Measurements from ENCODE around the gene MELK.
"Not testable (repeated sequence)": the region's sequence is repeated elsewhere in the genome, so short reads cannot be mapped to it uniquely, and the experiment has no call there.

MELK gene

DNA sequence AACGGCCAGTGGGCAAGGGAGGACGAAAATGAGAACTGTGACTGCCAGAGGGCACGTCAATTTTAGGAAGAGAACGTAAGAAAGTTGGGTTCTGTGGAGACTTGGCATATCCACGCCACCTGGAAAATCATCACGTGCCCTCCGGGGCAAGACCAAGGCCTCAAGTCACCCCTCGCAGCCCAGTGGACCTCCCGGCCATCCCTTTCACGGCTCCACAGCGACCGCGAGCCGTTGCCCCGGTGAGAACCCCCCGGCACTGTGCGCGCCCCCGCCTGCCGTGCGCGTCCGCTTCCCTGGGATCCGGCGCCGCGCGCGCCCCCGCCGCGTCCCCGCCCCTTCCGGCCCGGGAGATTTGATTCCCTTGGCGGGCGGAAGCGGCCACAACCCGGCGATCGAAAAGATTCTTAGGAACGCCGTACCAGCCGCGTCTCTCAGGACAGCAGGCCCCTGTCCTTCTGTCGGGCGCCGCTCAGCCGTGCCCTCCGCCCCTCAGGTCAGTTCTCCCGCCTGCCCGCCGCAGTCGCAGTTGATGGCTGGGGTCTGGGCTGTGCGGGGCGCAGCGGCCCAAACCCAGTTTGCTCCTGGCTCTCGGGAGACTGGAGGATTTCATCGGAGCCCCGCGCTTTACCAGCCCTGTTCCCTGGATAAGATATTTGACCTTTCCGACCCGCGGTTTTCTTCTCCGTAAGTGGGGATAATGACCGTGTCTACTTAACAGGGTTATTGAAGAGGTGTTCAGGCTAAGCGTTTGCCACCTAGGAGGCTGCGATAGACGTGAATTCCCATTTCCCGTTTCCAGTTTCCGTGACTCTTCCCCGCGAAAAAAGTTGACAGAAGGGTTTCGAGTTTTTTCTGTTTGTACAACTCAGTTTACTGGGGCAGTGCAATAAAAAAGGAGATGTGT, at the start of gene MELK:
Gene MELK, plus strand, starts transcription at position 381 of the 904 bp plus-strand sequence. CDS start 8,787 bp downstream, outside the sequence.
- Mint-ChIP-seq H3K4me3 (peak within 1 kb of the TSS; percentile 89 to 97 (median 97)), H3K27me3 (ENCODE audit: low read depth) (no peaks in the 10 kb centered on the region), H3K4me1 (peaks cover 14% of the 10 kb centered on the region), H3K27ac (peak within 1 kb of the TSS; percentile 68 to 90 (median 82)), H3K9me3 (no peaks in the 10 kb centered on the region), H3K36me3 (ENCODE audit: low read depth) (no peaks in the 10 kb centered on the region)
- TF ChIP-seq, protein P1, sequence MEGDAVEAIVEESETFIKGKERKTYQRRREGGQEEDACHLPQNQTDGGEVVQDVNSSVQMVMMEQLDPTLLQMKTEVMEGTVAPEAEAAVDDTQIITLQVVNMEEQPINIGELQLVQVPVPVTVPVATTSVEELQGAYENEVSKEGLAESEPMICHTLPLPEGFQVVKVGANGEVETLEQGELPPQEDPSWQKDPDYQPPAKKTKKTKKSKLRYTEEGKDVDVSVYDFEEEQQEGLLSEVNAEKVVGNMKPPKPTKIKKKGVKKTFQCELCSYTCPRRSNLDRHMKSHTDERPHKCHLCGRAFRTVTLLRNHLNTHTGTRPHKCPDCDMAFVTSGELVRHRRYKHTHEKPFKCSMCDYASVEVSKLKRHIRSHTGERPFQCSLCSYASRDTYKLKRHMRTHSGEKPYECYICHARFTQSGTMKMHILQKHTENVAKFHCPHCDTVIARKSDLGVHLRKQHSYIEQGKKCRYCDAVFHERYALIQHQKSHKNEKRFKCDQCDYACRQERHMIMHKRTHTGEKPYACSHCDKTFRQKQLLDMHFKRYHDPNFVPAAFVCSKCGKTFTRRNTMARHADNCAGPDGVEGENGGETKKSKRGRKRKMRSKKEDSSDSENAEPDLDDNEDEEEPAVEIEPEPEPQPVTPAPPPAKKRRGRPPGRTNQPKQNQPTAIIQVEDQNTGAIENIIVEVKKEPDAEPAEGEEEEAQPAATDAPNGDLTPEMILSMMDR (IDR thresholded peaks at IDR 0.05; ENCODE audit: unreplicated experiment in 3 of 3): no peak

DNA sequence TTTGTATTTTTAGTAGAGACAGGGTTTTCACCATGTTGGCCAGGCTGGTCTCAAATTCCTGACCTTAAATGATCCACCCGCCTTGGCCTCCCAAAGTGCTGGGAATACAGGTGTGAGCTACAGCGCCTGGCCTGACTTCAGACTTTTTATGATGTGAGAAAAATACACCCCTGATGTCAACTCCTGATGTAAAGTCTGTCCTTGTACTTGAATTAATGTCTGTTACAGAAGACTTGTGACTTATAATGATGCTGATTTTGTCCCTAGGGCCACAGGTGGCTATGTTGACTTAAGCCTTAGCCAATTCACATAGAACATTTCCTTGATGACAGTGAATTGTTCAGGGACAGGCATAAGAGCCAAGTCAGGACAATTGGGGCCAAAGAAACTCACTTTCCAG, 42.5 kb upstream of the MELK start:
- no peaks in the 10 kb centered on the region for H3K4me1 Mint-ChIP-seq
- TF ChIP-seq, protein P1 (IDR thresholded peaks at IDR 0.05; ENCODE audit: unreplicated experiment in 3 of 3): no peak
- peaks cover 16% of the 10 kb centered on the region for H3K27me3 Mint-ChIP-seq (ENCODE audit: low read depth)
- H3K27ac Mint-ChIP-seq: no peak overlapping the region
- no peaks in the 10 kb centered on the region for H3K36me3 Mint-ChIP-seq (ENCODE audit: low read depth)
- H3K9me3 Mint-ChIP-seq: peaks cover 6% of the 10 kb centered on the region
- no peak overlapping the region for H3K4me3 Mint-ChIP-seq

DNA sequence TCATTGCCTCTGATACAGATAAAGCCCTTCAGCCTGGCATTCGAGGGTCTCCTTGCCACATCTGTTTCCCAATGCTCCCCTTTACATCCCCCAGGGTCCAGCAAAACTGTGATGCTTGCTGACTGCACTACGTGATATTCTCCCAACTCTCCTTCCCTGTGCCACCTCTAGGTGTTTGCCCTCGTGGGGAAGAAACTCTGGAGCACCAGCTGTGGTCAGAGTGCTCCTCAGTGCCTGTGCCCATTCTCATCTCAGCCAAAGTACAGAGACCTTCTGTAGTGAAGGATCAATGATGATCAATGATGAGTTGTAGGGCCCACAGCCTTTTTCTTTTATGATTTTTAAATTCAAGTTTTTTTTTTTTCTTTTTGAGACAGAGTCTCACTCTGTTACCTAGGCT, 40.3 kb upstream of the MELK start:
- Mint-ChIP-seq H3K9me3 (peaks cover 6% of the 10 kb centered on the region), H3K36me3 (ENCODE audit: low read depth) (no peaks in the 10 kb centered on the region), H3K4me1 (no peaks in the 10 kb centered on the region), H3K4me3 (no peak overlapping the region), H3K27me3 (ENCODE audit: low read depth) (peaks cover 13% of the 10 kb centered on the region), H3K27ac (no peak overlapping the region)
- TF ChIP-seq, protein P1 (IDR thresholded peaks at IDR 0.05; ENCODE audit: unreplicated experiment in 3 of 3): no peak

DNA sequence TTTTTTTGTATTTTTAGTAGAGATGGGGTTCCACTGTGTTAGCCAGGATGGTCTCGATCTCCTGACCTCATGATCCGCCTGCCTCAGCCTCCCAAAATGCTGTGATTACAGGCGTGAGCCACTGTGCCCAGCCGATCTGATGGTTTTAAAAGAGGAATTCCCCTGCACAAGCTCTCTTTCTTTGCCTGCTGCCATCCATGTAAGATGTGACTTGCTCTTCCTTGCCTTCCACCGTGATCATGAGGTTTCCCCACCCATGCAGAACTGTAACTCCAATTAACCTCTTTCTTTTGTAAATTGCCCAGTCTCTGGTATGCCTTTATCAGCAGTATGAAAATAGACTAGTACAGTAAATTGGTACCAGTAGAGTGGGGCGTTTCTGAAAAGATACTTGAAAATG, 39.0 kb upstream of the MELK start:
- H3K36me3 Mint-ChIP-seq (ENCODE audit: low read depth); H3K27ac Mint-ChIP-seq; H3K4me3 Mint-ChIP-seq; H3K4me1 Mint-ChIP-seq; H3K9me3 Mint-ChIP-seq: not testable (repeated sequence)
- peaks cover 13% of the 10 kb centered on the region for H3K27me3 Mint-ChIP-seq (ENCODE audit: low read depth)

DNA sequence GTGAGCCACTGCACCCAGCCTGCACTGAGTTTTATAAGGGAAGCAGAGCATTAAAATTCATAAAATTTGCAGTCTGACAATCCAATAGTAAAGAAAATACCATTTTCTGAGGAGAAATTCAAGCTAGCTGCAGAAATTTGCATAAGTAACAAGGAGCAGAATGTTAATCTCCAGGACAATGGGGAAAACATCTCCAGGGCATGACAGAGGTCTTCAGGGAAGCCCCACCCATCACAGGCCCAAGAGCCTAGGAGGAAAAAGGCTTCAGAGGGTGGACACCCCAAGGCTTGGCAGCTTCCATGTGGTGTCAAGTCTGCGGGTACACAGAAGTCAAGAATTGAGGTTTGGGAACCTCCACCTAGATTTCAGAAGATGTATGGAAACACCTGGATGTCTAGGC, 37.6 kb upstream of the MELK start:
- H3K27ac Mint-ChIP-seq: no peak overlapping the region
- H3K9me3 Mint-ChIP-seq: peaks cover 6% of the 10 kb centered on the region
- H3K4me3 Mint-ChIP-seq: no peak overlapping the region
- H3K36me3 Mint-ChIP-seq (ENCODE audit: low read depth): no peaks in the 10 kb centered on the region
- TF ChIP-seq, protein P1 (IDR thresholded peaks at IDR 0.05; ENCODE audit: unreplicated experiment in 3 of 3): no peak
- peaks cover 13% of the 10 kb centered on the region for H3K27me3 Mint-ChIP-seq (ENCODE audit: low read depth)
- no peaks in the 10 kb centered on the region for H3K4me1 Mint-ChIP-seq

DNA sequence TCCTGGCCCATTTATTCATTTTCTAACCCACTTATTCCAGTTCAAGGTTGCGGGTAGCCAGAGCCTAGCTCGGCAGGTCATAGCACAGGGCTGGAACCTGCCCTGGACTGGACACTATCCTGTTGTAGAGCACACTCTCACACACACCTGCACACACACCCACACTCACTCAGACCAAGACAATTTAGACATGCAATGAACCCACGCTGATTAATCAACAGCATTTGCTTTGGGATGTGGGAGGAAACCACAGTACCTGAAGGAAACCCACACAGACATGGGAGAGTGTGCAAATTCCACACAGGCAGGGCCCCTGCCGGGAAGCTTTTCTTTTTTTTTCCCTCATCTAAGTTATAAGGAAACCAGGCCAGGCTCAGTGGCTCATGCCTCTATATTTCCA, 34.8 kb upstream of the MELK start:
- H3K4me1 Mint-ChIP-seq: no peaks in the 10 kb centered on the region
- peaks cover 6% of the 10 kb centered on the region for H3K9me3 Mint-ChIP-seq
- H3K4me3 Mint-ChIP-seq: no peak overlapping the region
- peaks cover 5% of the 10 kb centered on the region for H3K27me3 Mint-ChIP-seq (ENCODE audit: low read depth)
- TF ChIP-seq, protein P1 (IDR thresholded peaks at IDR 0.05; ENCODE audit: unreplicated experiment in 3 of 3): no peak
- no peak overlapping the region for H3K27ac Mint-ChIP-seq
- H3K36me3 Mint-ChIP-seq (ENCODE audit: low read depth): no peaks in the 10 kb centered on the region

All from nephron (organoid).